Adrenal gland (tissue), 12 donors: ENCODE measurements around the gene ERC2. TPM values are rescaled to one million over a fixed set of nuclear protein-coding genes. Genes with fewer than 3 reads are reported as not detected.

Source experiments
- DNase-seq, 7 donors: peaks; one replicate each; pipeline ENCODE4 v3.0.0-alpha.2; 2019 to 2020
- H3K27ac ChIP-seq, 5 donors: fragments of 200-600 bp; sonication (generic) in 4 of 5; 1 replicate in 3 of 5; 2 replicates in 2 of 5; pipeline versions ENCODE4 v1.5.1 to v1.8.0; 2016 to 2020; ENCODE audit warnings: mild to moderate bottlenecking in 1 of 5
- H3K27me3 ChIP-seq: fragments of 200-600 bp; 2 replicates; pipeline ENCODE4 v1.8.0; 2021
- H3K36me3 ChIP-seq, 2 donors: fragments of 200-600 bp; replicated peaks in 1 of 2; 1 replicate in 1 of 2; 2 replicates in 1 of 2; pipeline versions ENCODE4 v1.5.1 to v1.8.0; 2018 to 2022
- H3K4me1 ChIP-seq, 2 donors: fragments of 200-600 bp; replicated peaks in 1 of 2; 1 replicate in 1 of 2; 2 replicates in 1 of 2; pipeline versions ENCODE4 v1.5.1 to v1.8.0; 2018 to 2021
- H3K4me3 ChIP-seq, 4 donors: fragments of 200-600 bp; sonication (generic) in 3 of 4; one replicate each; pipeline ENCODE4 v1.5.1; 2016 to 2018
- H3K9me3 ChIP-seq, 3 donors: fragments of 200-600 bp; sonication (generic) in 1 of 3; replicated peaks in 1 of 3; 1 replicate in 2 of 3; 2 replicates in 1 of 3; pipeline versions ENCODE4 v1.5.1 to v1.8.0; 2016 to 2021
- POLR2A ChIP-seq, 2 donors: fragments of 450-650 bp; IDR thresholded peaks; one replicate each; pipeline ENCODE4 v1.6.1; 2017; ENCODE audit warnings: antibody characterized with exemption in 2 of 2, mild to moderate bottlenecking in 2 of 2, moderate library complexity in 1 of 2
- WGBS, 4 donors: extraction: QIAGEN DNeasy Blood & Tissue Kit in 2 of 4; methylation state at CpG; one replicate each; pipeline versions ENCODE4 v1.1.5 to v1.1.7; 2013 to 2017; 5-methylcytosine and 5-hydroxymethylcytosine counted together
- intact Hi-C, 2 donors: fragments of 100-400 bp; cut with DNase I; formaldehyde crosslinking; loops; one replicate each; pipeline versions ENCODE4 v1.14.1 to v1.15.0; 2022 to 2023
- polyA plus RNA-seq, 3 donors: library from polyadenylated mRNA; stranded (reverse); fragments of 200-250 nt in 2 of 3; fragments of 350-450 nt in 1 of 3; fragmentation: Illumina TruSeq in 1 of 3; extraction: RNeasy Lipid Tissue Mini Kit (QIAGEN cat#74804) in 1 of 3; gene quantifications; one replicate each; pipeline ENCODE4 v1.2.3, GENCODE V29; 2013 to 2014
- total RNA-seq, 9 donors: library from RNA; depleted of rRNA in 4 of 9; stranded (reverse); fragments of >200 nt in 4 of 9; fragments of 120-200 nt in 1 of 9; fragmentation: NEBNext Ultra II Directional in 1 of 9; extraction: Animal tissue kit (Norgen Biotek cat#: 25700) in 1 of 9; gene quantifications; one replicate each; pipeline versions ENCODE4 v1.1.0 to v1.2.4, GENCODE V29; 2013 to 2023
- TF ChIP-seq, protein P1 (sequence below), 6 experiments: fragments of 450-650 bp in 4 of 6; fragments of 200-600 bp in 2 of 6; sonication (generic) in 1 of 6; IDR thresholded peaks; 1 replicate in 5 of 6; 2 replicates in 1 of 6; pipeline versions ENCODE4 v1.5.1 to v1.8.0; 2016 to 2021; ENCODE audit warnings: antibody characterized with exemption in 6 of 6, mild to moderate bottlenecking in 2 of 6, moderate library complexity in 1 of 6
- donor health status: healthy with polysubstance abuse.
- donor health status: Bipolar disorder and iron deficiency.
- donor health status: DM: yes; HTN: yes; CAD: no.
- donor health status: DM: no; HTN: no; CAD: no.
- donor health status: DM: no; HTN: no; CAD: no.
- donor health status: DM: yes; HTN: yes; CAD: no.

The ERC2 gene
- total and polyA plus RNA-seq, 12 donors = 0.47 to 5.8 (median 1.5) TPM

DNA sequence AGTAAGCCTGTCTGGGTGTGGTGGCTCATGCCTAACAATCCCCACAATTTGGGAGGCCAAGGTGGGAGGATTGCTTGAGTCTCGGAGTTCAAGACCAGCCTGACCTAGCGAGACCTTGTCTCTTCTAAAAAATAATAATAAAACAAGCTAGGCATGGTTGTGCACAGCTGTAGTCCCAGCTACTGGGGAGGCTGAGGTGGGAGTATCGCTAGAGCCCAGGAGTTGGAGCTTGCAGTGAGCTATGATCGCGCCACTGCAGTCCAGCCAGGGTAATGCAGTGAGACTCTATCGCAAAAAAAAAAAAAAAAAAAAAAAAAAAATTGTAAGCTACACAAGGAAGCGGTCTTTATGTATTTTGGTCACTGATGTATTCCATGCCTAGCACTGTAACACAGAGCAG lies 738.7 kb downstream of the ERC2 start:
- TF ChIP-seq, protein P1, sequence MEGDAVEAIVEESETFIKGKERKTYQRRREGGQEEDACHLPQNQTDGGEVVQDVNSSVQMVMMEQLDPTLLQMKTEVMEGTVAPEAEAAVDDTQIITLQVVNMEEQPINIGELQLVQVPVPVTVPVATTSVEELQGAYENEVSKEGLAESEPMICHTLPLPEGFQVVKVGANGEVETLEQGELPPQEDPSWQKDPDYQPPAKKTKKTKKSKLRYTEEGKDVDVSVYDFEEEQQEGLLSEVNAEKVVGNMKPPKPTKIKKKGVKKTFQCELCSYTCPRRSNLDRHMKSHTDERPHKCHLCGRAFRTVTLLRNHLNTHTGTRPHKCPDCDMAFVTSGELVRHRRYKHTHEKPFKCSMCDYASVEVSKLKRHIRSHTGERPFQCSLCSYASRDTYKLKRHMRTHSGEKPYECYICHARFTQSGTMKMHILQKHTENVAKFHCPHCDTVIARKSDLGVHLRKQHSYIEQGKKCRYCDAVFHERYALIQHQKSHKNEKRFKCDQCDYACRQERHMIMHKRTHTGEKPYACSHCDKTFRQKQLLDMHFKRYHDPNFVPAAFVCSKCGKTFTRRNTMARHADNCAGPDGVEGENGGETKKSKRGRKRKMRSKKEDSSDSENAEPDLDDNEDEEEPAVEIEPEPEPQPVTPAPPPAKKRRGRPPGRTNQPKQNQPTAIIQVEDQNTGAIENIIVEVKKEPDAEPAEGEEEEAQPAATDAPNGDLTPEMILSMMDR (IDR thresholded peaks at IDR 0.05) = no peak
- TF ChIP-seq POLR2A (IDR thresholded peaks at IDR 0.05) = no peak
- no peak for DNase-seq
- intact Hi-C loops = no loop called here
- Histone ChIP-seq H3K27ac (no peak overlapping the region), H3K4me3 (no peak overlapping the region), H3K36me3 (no peaks in the 10 kb centered on the region), H3K4me1 (no peaks in the 10 kb centered on the region), H3K9me3 (no peaks in the 10 kb centered on the region), H3K27me3 (no peaks in the 10 kb centered on the region)
- 82 to 88% (median 82%) methylated on average over 7 of the region's 7 CpGs for WGBS, 4 donors

DNA sequence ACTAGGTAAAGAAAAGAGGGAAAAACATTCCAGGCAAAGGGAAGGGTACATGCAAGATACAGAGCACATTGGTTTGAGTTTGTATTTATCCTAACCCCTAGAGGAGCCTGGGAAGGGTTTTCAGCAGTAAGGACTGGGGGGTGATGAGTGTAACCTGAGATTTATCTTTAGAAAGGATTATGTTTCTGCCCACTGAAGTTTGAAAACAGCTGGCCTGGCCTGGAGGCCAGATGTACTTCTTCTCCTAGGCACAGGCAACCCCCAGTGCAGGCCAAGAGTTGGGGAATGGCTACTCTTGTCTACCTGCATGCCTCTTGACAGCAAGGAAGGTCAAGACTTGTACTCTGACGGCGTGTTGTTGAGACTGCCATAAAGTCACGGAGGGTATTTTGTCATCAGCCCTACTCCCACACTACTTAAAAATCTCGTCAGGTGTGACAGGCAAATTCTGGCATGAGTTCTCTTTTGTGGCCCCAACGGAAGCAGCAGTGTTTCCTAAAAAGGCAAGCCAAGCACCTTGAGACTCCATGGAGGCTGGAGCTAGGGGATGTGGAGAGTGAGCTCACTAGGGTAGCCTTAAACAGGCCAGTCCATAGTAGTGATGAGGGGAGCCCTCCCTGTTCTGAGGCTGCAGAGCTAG lies 739.7 kb downstream of the ERC2 start:
- Histone ChIP-seq H3K4me3 (no peak overlapping the region), H3K4me1 (no peaks in the 10 kb centered on the region), H3K9me3 (no peaks in the 10 kb centered on the region), H3K27ac (no peak overlapping the region), H3K36me3 (no peaks in the 10 kb centered on the region), H3K27me3 (no peaks in the 10 kb centered on the region)
- intact Hi-C loops = no loop called here
- no peak for DNase-seq
- TF ChIP-seq, protein P1 (IDR thresholded peaks at IDR 0.05) = no peak
- TF ChIP-seq POLR2A (IDR thresholded peaks at IDR 0.05) = no peak
- WGBS, 4 donors = 83 to 94% (median 90%) methylated on average over 2 to 5 of the region's 5 CpGs

DNA sequence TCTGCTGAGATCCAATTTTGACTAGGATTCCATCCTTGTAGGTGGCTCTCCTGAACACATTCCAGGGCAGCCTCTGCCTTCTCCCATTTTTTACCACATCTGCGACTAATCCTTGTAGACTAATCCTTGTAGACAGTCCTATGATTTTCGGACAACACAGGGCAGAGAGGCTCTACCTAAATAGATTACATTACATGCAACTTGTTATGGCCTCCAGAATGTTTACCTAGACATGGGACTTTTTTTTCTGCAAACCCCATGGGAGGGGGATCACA lies 741.8 kb downstream of the ERC2 start:
- H3K27me3 ChIP-seq = no peaks in the 10 kb centered on the region
- intact Hi-C loops = no loop called here
- no peak overlapping the region for H3K4me3 ChIP-seq
- H3K9me3 ChIP-seq = no peaks in the 10 kb centered on the region
- H3K36me3 ChIP-seq = no peaks in the 10 kb centered on the region
- no peak overlapping the region for H3K27ac ChIP-seq
- 82 to 100% (median 91%) methylated on average over 2 of the region's 2 CpGs for WGBS, 4 donors
- TF ChIP-seq, protein P1 (IDR thresholded peaks at IDR 0.05) = no peak
- TF ChIP-seq POLR2A (IDR thresholded peaks at IDR 0.05) = no peak
- no peaks in the 10 kb centered on the region for H3K4me1 ChIP-seq
- no peak for DNase-seq

DNA sequence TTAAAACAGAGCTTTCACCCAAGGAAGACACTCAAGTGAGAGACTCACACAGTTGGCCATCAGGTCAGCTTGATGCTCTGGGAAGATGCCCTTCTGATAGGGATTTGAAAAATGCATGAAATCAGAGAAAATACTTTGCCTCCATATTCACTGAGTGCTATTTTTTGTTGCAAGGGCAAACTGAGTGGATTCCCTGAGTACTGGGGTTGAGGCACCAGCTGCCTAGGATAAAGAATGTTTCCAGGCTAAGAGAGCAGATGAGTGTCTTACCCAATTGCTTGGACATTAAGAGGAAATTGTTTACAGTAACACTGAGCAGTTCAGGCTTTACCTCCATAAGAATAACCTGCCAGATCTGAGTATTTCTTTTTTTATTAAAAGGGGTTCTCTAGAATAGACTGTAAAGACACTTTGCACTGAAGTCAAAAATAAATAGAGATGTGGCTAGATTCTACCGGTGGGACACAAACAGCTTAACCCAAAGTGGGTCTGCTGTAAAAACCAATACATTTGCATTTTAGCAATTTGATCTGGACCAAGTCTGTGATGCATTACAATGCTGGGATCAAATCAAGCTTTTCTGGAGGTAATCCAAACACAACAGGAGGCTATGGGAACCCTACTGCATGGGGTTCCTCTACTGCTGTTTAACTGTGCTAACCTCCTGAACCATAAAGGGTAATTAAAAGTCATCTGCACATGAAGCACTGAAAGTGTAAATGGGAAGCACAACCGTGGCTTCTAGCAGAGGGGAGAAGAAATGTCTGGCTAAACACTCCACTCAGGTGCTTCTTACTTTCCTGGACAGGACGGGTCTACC lies 742.4 kb downstream of the ERC2 start:
- Histone ChIP-seq H3K9me3 (no peaks in the 10 kb centered on the region), H3K27me3 (no peaks in the 10 kb centered on the region), H3K4me1 (no peaks in the 10 kb centered on the region), H3K27ac (no peak overlapping the region), H3K4me3 (no peak overlapping the region), H3K36me3 (no peaks in the 10 kb centered on the region)
- TF ChIP-seq, protein P1 (IDR thresholded peaks at IDR 0.05) = no peak
- no peak for TF ChIP-seq POLR2A (IDR thresholded peaks at IDR 0.05)
- intact Hi-C loops = no loop called here
- DNase-seq = no peak
- 35 to 61% (median 45%) methylated on average over 3 of the region's 3 CpGs for WGBS, 4 donors
